Sigmoid colon (tissue), 7 donors: ENCODE data around the gene KCNMB3. TPM values are rescaled to one million over a fixed set of nuclear protein-coding genes. Genes with fewer than 3 reads are reported as not detected.

Experiments
- DNase-seq: peaks from one replicate; pipeline ENCODE4 v3.0.0-alpha.2; 2019
- H3K27ac ChIP-seq, 4 donors: fragments of 200-600 bp; sonication (generic); one replicate each; pipeline ENCODE4 v1.5.1; 2016 to 2019; ENCODE audit warnings: mild to moderate bottlenecking in 1 of 4
- H3K27me3 ChIP-seq, 3 donors: fragments of 200-600 bp; sonication (generic); one replicate each; pipeline ENCODE4 v1.5.1; 2019; ENCODE audit warnings: mild to moderate bottlenecking in 1 of 3
- H3K36me3 ChIP-seq, 4 donors: fragments of 200-600 bp; sonication (generic); one replicate each; pipeline ENCODE4 v1.5.1; 2016 to 2019
- H3K4me1 ChIP-seq, 4 donors: fragments of 200-600 bp; sonication (generic); one replicate each; pipeline ENCODE4 v1.5.1; 2017 to 2019
- H3K4me3 ChIP-seq, 4 donors: fragments of 200-600 bp; sonication (generic); one replicate each; pipeline ENCODE4 v1.5.1; 2017 to 2019; ENCODE audit warnings: mild to moderate bottlenecking in 2 of 4, moderate library complexity in 1 of 4
- H3K9me3 ChIP-seq, 4 donors: fragments of 200-600 bp in 3 of 4; sonication (generic) in 3 of 4; one replicate each; pipeline versions ENCODE4 v1.5.1 to v1.6.1; 2013 to 2019
- EP300 ChIP-seq, 4 donors: sonication (generic); formaldehyde crosslinking; IDR thresholded peaks; one replicate each; pipeline ENCODE4 v1.6.1; 2017; ENCODE audit warnings: antibody characterized with exemption in 4 of 4
- POLR2A ChIP-seq, 2 donors: fragments of 450-650 bp; IDR thresholded peaks; one replicate each; pipeline ENCODE4 v1.6.1; 2016; ENCODE audit warnings: antibody characterized with exemption in 2 of 2, mild to moderate bottlenecking in 2 of 2, moderate library complexity in 2 of 2
- POLR2AphosphoS5 ChIP-seq, 4 donors: sonication (generic); formaldehyde crosslinking; IDR thresholded peaks; one replicate each; pipeline ENCODE4 v1.6.1; 2017; ENCODE audit warnings: antibody characterized with exemption in 4 of 4
- WGBS, 2 donors: extraction: QIAGEN DNeasy Blood & Tissue Kit; methylation state at CpG; one replicate each; pipeline ENCODE4 v1.1.7; 2013; 5-methylcytosine and 5-hydroxymethylcytosine counted together
- intact Hi-C: fragments of 100-400 bp; cut with DNase I; formaldehyde crosslinking; loops from one replicate; pipeline ENCODE4 v1.15.1; 2023
- polyA plus RNA-seq, 3 donors: library from polyadenylated mRNA; stranded (reverse); fragments of 200-250 nt; gene quantifications; one replicate each; pipeline ENCODE4 v1.2.3, GENCODE V29; 2013
- total RNA-seq, 4 donors: library from RNA; depleted of rRNA; stranded (reverse); fragments of >200 nt; gene quantifications; one replicate each; pipeline ENCODE4 v1.1.0, GENCODE V29; 2016
- TF ChIP-seq, protein P1 (sequence below), 4 experiments: fragments of 450-650 bp in 3 of 4; fragments of 200-600 bp in 1 of 4; IDR thresholded peaks; one replicate each; pipeline ENCODE4 v1.5.1; 2016 to 2019; ENCODE audit warnings: antibody characterized with exemption in 4 of 4, mild to moderate bottlenecking in 3 of 4, moderate library complexity in 2 of 4
- donor health status: healthy with polysubstance abuse.
- donor health status: Bipolar disorder and iron deficiency.
- donor health status: healthy.

The KCNMB3 gene
- total and polyA plus RNA-seq, 7 donors = 0.60 to 7.2 (median 2.7) TPM

DNA sequence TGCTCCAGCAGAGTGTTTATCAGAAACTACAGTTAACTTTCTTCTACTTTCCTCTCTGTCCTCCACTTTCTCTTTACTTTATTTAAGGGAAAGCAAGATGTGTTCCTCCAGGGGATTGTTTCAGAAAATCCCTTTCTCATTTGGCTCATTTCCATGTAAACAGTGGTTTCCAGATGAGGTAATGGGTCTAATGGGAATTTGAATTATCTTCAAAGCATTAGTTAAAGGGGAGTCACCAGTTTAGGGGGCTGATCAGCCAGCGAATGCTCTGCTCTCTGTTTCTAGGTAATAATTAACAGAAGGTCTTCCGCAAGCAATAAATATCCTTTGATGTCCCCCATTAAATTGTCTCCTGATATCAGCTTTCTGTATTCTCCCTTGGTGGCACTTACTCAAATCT lies 41.5 kb upstream of the KCNMB3 start:
- TF ChIP-seq, protein P1, sequence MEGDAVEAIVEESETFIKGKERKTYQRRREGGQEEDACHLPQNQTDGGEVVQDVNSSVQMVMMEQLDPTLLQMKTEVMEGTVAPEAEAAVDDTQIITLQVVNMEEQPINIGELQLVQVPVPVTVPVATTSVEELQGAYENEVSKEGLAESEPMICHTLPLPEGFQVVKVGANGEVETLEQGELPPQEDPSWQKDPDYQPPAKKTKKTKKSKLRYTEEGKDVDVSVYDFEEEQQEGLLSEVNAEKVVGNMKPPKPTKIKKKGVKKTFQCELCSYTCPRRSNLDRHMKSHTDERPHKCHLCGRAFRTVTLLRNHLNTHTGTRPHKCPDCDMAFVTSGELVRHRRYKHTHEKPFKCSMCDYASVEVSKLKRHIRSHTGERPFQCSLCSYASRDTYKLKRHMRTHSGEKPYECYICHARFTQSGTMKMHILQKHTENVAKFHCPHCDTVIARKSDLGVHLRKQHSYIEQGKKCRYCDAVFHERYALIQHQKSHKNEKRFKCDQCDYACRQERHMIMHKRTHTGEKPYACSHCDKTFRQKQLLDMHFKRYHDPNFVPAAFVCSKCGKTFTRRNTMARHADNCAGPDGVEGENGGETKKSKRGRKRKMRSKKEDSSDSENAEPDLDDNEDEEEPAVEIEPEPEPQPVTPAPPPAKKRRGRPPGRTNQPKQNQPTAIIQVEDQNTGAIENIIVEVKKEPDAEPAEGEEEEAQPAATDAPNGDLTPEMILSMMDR (IDR thresholded peaks at IDR 0.05) = no peak
- no peak for TF ChIP-seq POLR2AphosphoS5 (IDR thresholded peaks at IDR 0.05)
- TF ChIP-seq POLR2A (IDR thresholded peaks at IDR 0.05) = no peak
- no peak for TF ChIP-seq EP300 (IDR thresholded peaks at IDR 0.05)
- WGBS, 2 donors = 59 to 75% methylated on average over 2 of the region's 2 CpGs
- H3K4me1 ChIP-seq = no peaks in the 10 kb centered on the region
- H3K27ac ChIP-seq = no peak overlapping the region
- H3K4me3 ChIP-seq = no peak overlapping the region
- no peaks in the 10 kb centered on the region for H3K9me3 ChIP-seq
- intact Hi-C loops = no loop called here
- H3K36me3 ChIP-seq = no peaks in the 10 kb centered on the region
- no peak for DNase-seq
- no peaks in the 10 kb centered on the region for H3K27me3 ChIP-seq

DNA sequence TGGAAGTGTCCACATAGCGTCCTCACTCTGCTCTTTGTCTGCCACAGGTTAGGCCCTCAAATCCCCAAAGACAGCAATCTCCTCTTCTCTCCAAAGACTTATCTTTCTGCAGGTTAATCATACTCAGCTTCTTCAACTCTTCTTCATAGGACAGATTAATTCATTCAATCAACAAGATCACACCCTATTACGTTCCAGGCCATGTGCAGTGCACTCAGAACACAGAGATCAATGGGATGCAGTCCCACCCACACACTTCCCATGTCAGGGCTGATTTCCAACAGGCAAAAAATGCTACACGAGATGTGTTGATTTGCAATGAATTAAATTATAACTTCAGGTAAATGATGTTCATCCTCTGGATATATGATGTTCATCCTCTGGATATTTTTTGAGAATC lies 38.4 kb upstream of the KCNMB3 start:
- no peaks in the 10 kb centered on the region for H3K36me3 ChIP-seq
- H3K9me3 ChIP-seq = no peaks in the 10 kb centered on the region
- no peaks in the 10 kb centered on the region for H3K27me3 ChIP-seq
- H3K4me1 ChIP-seq = no peaks in the 10 kb centered on the region
- 60 to 69% methylated on average over 3 of the region's 3 CpGs for WGBS, 2 donors
- H3K27ac ChIP-seq = no peak overlapping the region
- TF ChIP-seq POLR2AphosphoS5 (IDR thresholded peaks at IDR 0.05) (no peak), EP300 (IDR thresholded peaks at IDR 0.05) (no peak), POLR2A (IDR thresholded peaks at IDR 0.05) (no peak)
- TF ChIP-seq, protein P1 (IDR thresholded peaks at IDR 0.05) = no peak
- intact Hi-C loops = no loop called here
- H3K4me3 ChIP-seq = no peak overlapping the region
- no peak for DNase-seq

DNA sequence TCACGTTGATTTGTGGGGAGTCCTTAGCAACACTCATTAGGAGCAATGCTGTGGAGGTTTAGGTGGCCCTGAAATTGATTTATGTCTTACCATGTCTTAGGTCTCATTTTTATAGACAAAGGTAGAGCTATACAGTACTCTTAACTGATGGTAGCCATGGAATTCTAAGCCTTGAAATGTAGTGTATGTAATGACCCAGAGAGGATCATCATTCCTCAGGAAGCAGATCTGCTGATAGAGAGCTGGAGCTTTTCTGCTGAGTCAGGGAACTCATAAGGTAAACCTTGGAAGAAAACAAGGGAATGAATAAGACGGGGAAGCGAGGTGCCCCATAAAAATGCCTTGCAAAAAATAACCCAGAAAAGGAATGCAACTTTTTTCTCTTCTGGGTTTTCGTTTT lies 37.9 kb upstream of the KCNMB3 start:
- TF ChIP-seq, protein P1 (IDR thresholded peaks at IDR 0.05) = no peak
- no peak for TF ChIP-seq POLR2A (IDR thresholded peaks at IDR 0.05)
- no peak for TF ChIP-seq EP300 (IDR thresholded peaks at IDR 0.05)
- no peak for TF ChIP-seq POLR2AphosphoS5 (IDR thresholded peaks at IDR 0.05)
- DNase-seq = no peak
- intact Hi-C loops = no loop called here

DNA sequence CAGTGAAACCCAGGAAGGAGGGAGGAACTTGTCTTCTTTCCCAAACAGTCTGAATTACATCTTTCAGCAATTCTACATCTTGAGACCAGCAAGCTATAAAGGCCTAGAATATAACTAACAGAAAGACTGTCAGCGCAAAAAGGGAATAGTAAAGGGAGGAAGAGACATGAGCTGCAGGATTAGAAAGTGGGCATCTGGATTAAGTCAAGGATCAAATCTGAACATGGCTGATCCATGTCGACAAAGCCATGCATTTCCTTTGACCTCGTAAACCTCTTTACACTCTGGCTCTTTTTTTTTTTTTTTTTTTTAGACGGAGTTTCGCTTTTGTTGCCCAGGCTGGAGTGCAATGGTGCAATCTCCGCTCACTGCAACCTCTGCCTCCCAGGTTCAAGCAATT lies 35.4 kb upstream of the KCNMB3 start:
- no peaks in the 10 kb centered on the region for H3K4me1 ChIP-seq
- intact Hi-C loops = no loop called here
- no peak overlapping the region for H3K4me3 ChIP-seq
- no peaks in the 10 kb centered on the region for H3K36me3 ChIP-seq
- 74 to 77% methylated on average over 6 of the region's 6 CpGs for WGBS, 2 donors
- no peaks in the 10 kb centered on the region for H3K27me3 ChIP-seq
- H3K9me3 ChIP-seq = no peaks in the 10 kb centered on the region
- TF ChIP-seq, protein P1 (IDR thresholded peaks at IDR 0.05) = no peak
- TF ChIP-seq POLR2A (IDR thresholded peaks at IDR 0.05) (no peak), EP300 (IDR thresholded peaks at IDR 0.05) (no peak), POLR2AphosphoS5 (IDR thresholded peaks at IDR 0.05) (no peak)
- no peak for DNase-seq
- H3K27ac ChIP-seq = no peak overlapping the region

More for the DNA sequence above, 37.9 kb upstream of the KCNMB3 start:
- Histone ChIP-seq H3K4me1 (no peaks in the 10 kb centered on the region), H3K36me3 (no peaks in the 10 kb centered on the region), H3K4me3 (no peak overlapping the region), H3K9me3 (no peaks in the 10 kb centered on the region), H3K27me3 (no peaks in the 10 kb centered on the region), H3K27ac (no peak overlapping the region)
- WGBS, 2 donors = 62 to 72% methylated on average over 4 of the region's 4 CpGs

DNA sequence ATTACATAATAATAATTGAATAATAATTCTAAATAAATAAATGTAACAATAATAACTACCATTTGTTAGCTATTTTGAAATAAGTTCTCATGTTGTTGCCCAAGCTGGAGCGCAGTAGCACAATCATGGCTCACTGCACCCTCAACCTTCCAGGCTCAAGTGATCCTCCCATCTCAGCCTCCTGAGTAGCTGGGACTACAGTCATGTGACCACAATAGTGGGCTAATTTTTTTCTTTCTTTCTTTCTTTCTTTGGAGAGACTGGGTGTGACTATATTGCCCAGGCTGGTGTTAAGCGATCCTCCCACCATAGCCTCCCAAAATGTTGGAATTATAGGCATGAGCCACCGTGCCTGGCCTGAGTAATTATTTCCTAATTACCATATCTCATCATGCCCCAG lies 30.9 kb upstream of the KCNMB3 start:
- intact Hi-C loops = no loop called here
- WGBS, 2 donors = 86 to 90% methylated on average over 3 of the region's 3 CpGs
- TF ChIP-seq POLR2A (IDR thresholded peaks at IDR 0.05) (no peak), POLR2AphosphoS5 (IDR thresholded peaks at IDR 0.05) (no peak), EP300 (IDR thresholded peaks at IDR 0.05) (no peak)
- TF ChIP-seq, protein P1 (IDR thresholded peaks at IDR 0.05) = no peak
- Histone ChIP-seq H3K4me1 (no peaks in the 10 kb centered on the region), H3K27ac (no peak overlapping the region), H3K36me3 (no peaks in the 10 kb centered on the region), H3K27me3 (no peaks in the 10 kb centered on the region), H3K4me3 (no peak overlapping the region), H3K9me3 (no peaks in the 10 kb centered on the region)
- DNase-seq = no peak
